ENCODE measurements around the gene ZSWIM5. TPM values are rescaled to one million over a fixed set of nuclear protein-coding genes. Genes with fewer than 3 reads are reported as not detected.
"Not testable (repeated sequence)": the region's sequence is repeated elsewhere in the genome, so short reads cannot be mapped to it uniquely, and the experiment has no call there.

The ZSWIM5 gene
- under 0.01 TPM in 2 replicates for total RNA-seq

GRCh38 chr1:45205910-45206721 is at the start of gene ZSWIM5:
TSS of gene ZSWIM5 (minus strand) at chr1:45206605. CDS start at chr1:45206350, 255 bp downstream.
- peak; percentile 36 for DNase-seq (ENCODE audit: low read depth)
- peaks cover 13% of the 10 kb centered on the region for H3K27me3 ChIP-seq (ENCODE audit: control insufficient read depth, insufficient read depth, low read length)
- H3K4me3 ChIP-seq (ENCODE audit: low read depth, low read length): peak within 1 kb of the TSS; percentile 59
- H3K36me3 ChIP-seq (ENCODE audit: control insufficient read depth, insufficient read depth, low read length): no peaks in the 10 kb centered on the region
- no peak for TF ChIP-seq CTCF (IDR thresholded peaks at IDR 0.05; ENCODE audit: insufficient read depth, low read length, severe bottlenecking)
- FAIRE-seq: no peak

DNA sequence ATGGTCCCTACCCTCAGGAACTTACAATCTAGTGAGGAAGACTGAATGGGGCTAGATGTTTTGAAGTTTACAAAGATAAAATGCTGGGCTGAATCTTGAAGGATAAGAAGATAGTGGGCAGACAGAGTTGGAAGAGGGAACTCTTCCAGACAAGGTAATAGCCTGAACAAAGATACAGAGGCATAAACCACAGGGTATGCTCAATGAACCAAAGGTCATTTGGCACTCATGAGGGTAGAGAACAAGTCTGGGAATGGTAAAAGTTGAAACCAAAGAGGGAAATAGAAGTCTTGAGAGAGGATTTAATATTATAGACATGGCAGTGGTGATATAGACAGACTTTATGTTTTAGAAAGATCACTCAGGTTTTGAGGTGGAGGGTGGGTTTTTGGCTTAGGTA is 48.1 kb upstream of the ZSWIM5 start:
- DNase-seq (ENCODE audit: low read depth) (no peak), FAIRE-seq (no peak)
- Histone ChIP-seq H3K4me3 (ENCODE audit: low read depth, low read length) (no peak overlapping the region), H3K27me3 (ENCODE audit: control insufficient read depth, insufficient read depth, low read length) (no peaks in the 10 kb centered on the region), H3K36me3 (ENCODE audit: control insufficient read depth, insufficient read depth, low read length) (no peaks in the 10 kb centered on the region)
- no peak for TF ChIP-seq CTCF (IDR thresholded peaks at IDR 0.05; ENCODE audit: insufficient read depth, low read length, severe bottlenecking)

DNA sequence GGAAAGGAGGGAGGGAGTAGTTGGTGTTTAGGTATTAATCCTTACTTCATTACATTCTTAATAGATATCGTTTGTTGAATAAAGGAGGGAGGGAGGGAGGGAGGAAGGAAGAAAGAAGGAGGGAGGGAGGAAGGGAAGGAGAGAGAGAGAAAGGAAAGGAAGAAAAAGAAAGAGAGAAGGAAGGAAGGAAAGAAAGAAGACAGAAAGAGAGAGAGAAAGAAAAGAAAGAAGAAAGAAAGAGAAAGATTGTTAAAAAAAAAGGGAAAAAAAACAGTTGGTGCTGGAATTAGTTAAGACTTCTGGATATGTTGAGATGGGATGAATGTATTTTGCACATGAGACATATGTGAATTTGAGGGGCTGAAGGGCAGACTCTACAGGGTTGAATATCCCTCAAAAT is 44.1 kb upstream of the ZSWIM5 start:
- Histone ChIP-seq H3K36me3 (ENCODE audit: control insufficient read depth, insufficient read depth, low read length) (no peaks in the 10 kb centered on the region), H3K4me3 (ENCODE audit: low read depth, low read length) (no peak overlapping the region), H3K27me3 (ENCODE audit: control insufficient read depth, insufficient read depth, low read length) (no peaks in the 10 kb centered on the region)
- DNase-seq (ENCODE audit: low read depth) (no peak), FAIRE-seq (no peak)
- TF ChIP-seq CTCF (IDR thresholded peaks at IDR 0.05; ENCODE audit: insufficient read depth, low read length, severe bottlenecking): no peak

DNA sequence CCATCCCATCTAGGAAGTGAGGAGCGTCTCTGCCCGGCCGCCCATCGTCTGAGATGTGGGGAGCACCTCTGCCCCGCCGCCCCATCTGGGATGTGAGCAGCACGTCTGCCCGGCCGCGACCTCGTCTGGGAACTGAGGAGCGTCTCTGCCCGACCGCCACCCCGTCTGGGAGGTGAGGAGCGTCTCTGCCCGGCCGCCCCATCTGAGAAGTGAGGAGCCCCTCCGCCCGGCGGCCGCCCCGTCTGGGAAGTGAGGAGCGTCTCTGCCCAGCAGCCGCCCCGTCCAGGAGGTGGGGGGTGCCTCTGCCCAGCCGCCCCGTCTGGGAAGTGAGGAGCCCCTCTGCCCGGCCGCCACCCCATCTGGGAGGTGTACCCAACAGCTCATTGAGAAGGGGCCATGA is 41.6 kb upstream of the ZSWIM5 start:
- H3K36me3 ChIP-seq (ENCODE audit: control insufficient read depth, insufficient read depth, low read length); H3K27me3 ChIP-seq (ENCODE audit: control insufficient read depth, insufficient read depth, low read length); DNase-seq (ENCODE audit: low read depth); H3K4me3 ChIP-seq (ENCODE audit: low read depth, low read length); FAIRE-seq: not testable (repeated sequence)

DNA sequence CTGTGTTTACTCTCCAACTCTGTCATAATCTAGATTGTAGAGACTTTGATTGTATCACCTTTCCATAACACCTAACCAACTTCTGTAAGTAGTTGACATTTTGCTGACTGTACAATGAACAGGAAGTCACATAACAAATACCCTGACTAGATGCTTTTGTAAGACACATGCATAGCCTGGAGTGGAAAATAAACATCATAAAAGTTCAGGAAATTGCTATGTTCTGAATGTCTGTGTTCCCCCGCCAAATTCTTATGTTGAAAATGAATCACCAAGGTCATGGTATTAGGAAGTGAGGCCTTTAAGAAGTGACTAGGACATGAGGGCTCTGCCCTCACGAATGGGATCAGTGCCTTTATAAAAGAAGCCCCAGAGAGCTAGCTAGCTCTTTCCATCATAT is 40.4 kb upstream of the ZSWIM5 start:
- no peak for FAIRE-seq
- DNase-seq (ENCODE audit: low read depth): peak; percentile 96

GRCh38 chr1:45246359-45246758 is 40.0 kb upstream of the ZSWIM5 start:
- FAIRE-seq; H3K4me3 ChIP-seq (ENCODE audit: low read depth, low read length); DNase-seq (ENCODE audit: low read depth); H3K27me3 ChIP-seq (ENCODE audit: control insufficient read depth, insufficient read depth, low read length); H3K36me3 ChIP-seq (ENCODE audit: control insufficient read depth, insufficient read depth, low read length): not testable (repeated sequence)

More for the DNA sequence above, 40.4 kb upstream of the ZSWIM5 start:
- Histone ChIP-seq H3K4me3 (ENCODE audit: low read depth, low read length) (no peak overlapping the region), H3K27me3 (ENCODE audit: control insufficient read depth, insufficient read depth, low read length) (no peaks in the 10 kb centered on the region), H3K36me3 (ENCODE audit: control insufficient read depth, insufficient read depth, low read length) (no peaks in the 10 kb centered on the region)
- TF ChIP-seq CTCF (IDR thresholded peaks at IDR 0.05; ENCODE audit: insufficient read depth, low read length, severe bottlenecking): no peak

- no peaks in the 10 kb centered on the region for H3K27me3 ChIP-seq (ENCODE audit: control insufficient read depth, insufficient read depth, low read length)
- H3K36me3 ChIP-seq (ENCODE audit: control insufficient read depth, insufficient read depth, low read length): no peaks in the 10 kb centered on the region
- no peak overlapping the region for H3K4me3 ChIP-seq (ENCODE audit: low read depth, low read length)
- DNase-seq (ENCODE audit: low read depth): no peak
- TF ChIP-seq CTCF (IDR thresholded peaks at IDR 0.05; ENCODE audit: insufficient read depth, low read length, severe bottlenecking): no peak
- no peak for FAIRE-seq
Measured at GRCh38 chr1:45244660-45245059, 38.3 kb upstream of the ZSWIM5 start.

Data from bronchial epithelial cell (primary cell).